H9 (cell line): ENCODE measurements around the gene CLEC19A. TPM values are rescaled to one million over a fixed set of nuclear protein-coding genes. Genes with fewer than 3 reads are reported as not detected.

Source experiments
- DNase-seq: peaks from one replicate; pipeline ENCODE4 v3.0.0-alpha.2; 2017
- H2AFZ ChIP-seq: one replicate; pipeline ENCODE4 v1.6.1; 2013; ENCODE audit warnings: mild to moderate bottlenecking, low read length, control low read depth, moderate library complexity
- H2AK5ac ChIP-seq: 2 replicates; pipeline ENCODE4 v1.6.1; 2013; ENCODE audit warnings: low read length, control low read depth, mixed read lengths; ENCODE audit not compliant: insufficient read length
- H2BK120ac ChIP-seq: one replicate; pipeline ENCODE4 v1.6.1; 2013; ENCODE audit warnings: low read depth, mild to moderate bottlenecking, low read length, control low read depth, inconsistent platforms; ENCODE audit not compliant: poor library complexity, severe bottlenecking
- H2BK12ac ChIP-seq: 2 replicates; pipeline ENCODE4 v1.6.1; 2013; ENCODE audit warnings: low read length, control low read depth, mixed read lengths, low read depth; ENCODE audit not compliant: insufficient read length
- H2BK15ac ChIP-seq: 2 replicates; pipeline ENCODE4 v1.6.1; 2013; ENCODE audit warnings: low read depth, low read length, control low read depth
- H2BK20ac ChIP-seq: one replicate; pipeline ENCODE4 v1.6.1; 2013; ENCODE audit warnings: low read depth, mild to moderate bottlenecking, low read length, control low read depth, inconsistent platforms; ENCODE audit not compliant: poor library complexity, severe bottlenecking
- H2BK5ac ChIP-seq: 2 replicates; pipeline ENCODE4 v1.6.1; 2013; ENCODE audit warnings: low read length, control low read depth, mixed read lengths; ENCODE audit not compliant: insufficient read length
- H3K14ac ChIP-seq: 2 replicates; pipeline ENCODE4 v1.6.1; 2013; ENCODE audit warnings: low read length, control low read depth; ENCODE audit not compliant: insufficient read depth
- H3K18ac ChIP-seq: 2 replicates; pipeline ENCODE4 v1.6.1; 2013; ENCODE audit warnings: low read depth, mild to moderate bottlenecking, mixed read lengths, low read length, control low read depth; ENCODE audit not compliant: insufficient read length
- H3K23ac ChIP-seq: 2 replicates; pipeline ENCODE4 v1.6.1; 2013; ENCODE audit warnings: low read length, control low read depth, mixed read lengths, low read depth; ENCODE audit not compliant: insufficient read length
- H3K23me2 ChIP-seq: 2 replicates; pipeline ENCODE4 v1.6.1; 2013; ENCODE audit warnings: low read depth, mild to moderate bottlenecking, mixed read lengths, low read length, control low read depth; ENCODE audit not compliant: insufficient read length, poor library complexity, severe bottlenecking
- H3K27ac ChIP-seq: 2 replicates; pipeline ENCODE4 v1.5.1; 2013; ENCODE audit warnings: low read length, control low read depth, mixed read lengths, low read depth; ENCODE audit not compliant: insufficient read length
- H3K27me3 ChIP-seq: 2 replicates; pipeline ENCODE4 v1.6.1; 2013; ENCODE audit warnings: low read length, control low read depth, inconsistent platforms; ENCODE audit not compliant: insufficient read depth
- H3K4ac ChIP-seq: 2 replicates; pipeline ENCODE4 v1.6.1; 2013; ENCODE audit warnings: low read depth, mild to moderate bottlenecking, control low read depth, inconsistent platforms, low read length, moderate library complexity
- H3K4me1 ChIP-seq: 2 replicates; pipeline ENCODE4 v1.6.1; 2013; ENCODE audit warnings: low read length, control low read depth, inconsistent platforms; ENCODE audit not compliant: insufficient read depth
- H3K4me2 ChIP-seq: 2 replicates; pipeline ENCODE4 v1.6.1; 2013; ENCODE audit warnings: low read length, control low read depth, mixed read lengths; ENCODE audit not compliant: insufficient read length, insufficient read depth
- H3K56ac ChIP-seq: 2 replicates; pipeline ENCODE4 v1.6.1; 2013; ENCODE audit warnings: low read depth, mild to moderate bottlenecking, mixed read lengths, low read length, control low read depth; ENCODE audit not compliant: insufficient read length
- H3K79me1 ChIP-seq: 2 replicates; pipeline ENCODE4 v1.6.1; 2013; ENCODE audit warnings: low read depth, mild to moderate bottlenecking, moderate library complexity, low read length, control low read depth, inconsistent platforms; ENCODE audit not compliant: insufficient read depth, poor library complexity, severe bottlenecking
- H3K79me2 ChIP-seq: 2 replicates; pipeline ENCODE4 v1.6.1; 2013; ENCODE audit warnings: low read length, control low read depth, inconsistent platforms; ENCODE audit not compliant: insufficient read depth
- H3K9ac ChIP-seq: 2 replicates; pipeline ENCODE4 v1.6.1; 2013; ENCODE audit warnings: low read length, control low read depth, mixed read lengths; ENCODE audit not compliant: insufficient read length; ENCODE audit errors: extremely low read depth
- H3K9me3 ChIP-seq: one replicate; pipeline ENCODE4 v1.6.1; 2013; ENCODE audit warnings: low read depth, low read length, inconsistent platforms; ENCODE audit not compliant: control insufficient read depth
- H3T11ph ChIP-seq: one replicate; pipeline ENCODE4 v1.6.1; 2013; ENCODE audit warnings: mild to moderate bottlenecking, low read length, control low read depth, inconsistent platforms
- H4K20me1 ChIP-seq: one replicate; pipeline ENCODE4 v1.6.1; 2013; ENCODE audit not compliant: control insufficient read depth, insufficient read length, insufficient read depth
- H4K5ac ChIP-seq: 2 replicates; pipeline ENCODE4 v1.6.1; 2013; ENCODE audit warnings: low read depth, mild to moderate bottlenecking, mixed read lengths, low read length, control low read depth; ENCODE audit not compliant: insufficient read length
- H4K8ac ChIP-seq: replicated peaks from 2 replicates; pipeline ENCODE4 v1.6.1; 2013; ENCODE audit warnings: low read length, control low read depth, mixed read lengths, low read depth; ENCODE audit not compliant: insufficient read length
- H4K91ac ChIP-seq: 2 replicates; pipeline ENCODE4 v1.6.1; 2013; ENCODE audit warnings: low read depth, mild to moderate bottlenecking, moderate library complexity, mixed read lengths, low read length, control low read depth; ENCODE audit not compliant: insufficient read length
- H3K27ac Mint-ChIP-seq, 3 experiments: 2 replicates in 2 of 3; 3 replicates in 1 of 3; pipeline ENCODE4 v1.8.0; 2020 to 2021; ENCODE audit warnings: mixed read lengths in 3 of 3, mild to moderate bottlenecking in 1 of 3, moderate library complexity in 1 of 3
- H3K27me3 Mint-ChIP-seq: 2 replicates; pipeline ENCODE4 v1.8.0; 2021; ENCODE audit warnings: low read depth, mild to moderate bottlenecking, moderate library complexity, mixed read lengths
- H3K36me3 Mint-ChIP-seq, 3 experiments: 2 replicates in 2 of 3; 3 replicates in 1 of 3; pipeline ENCODE4 v1.8.0; 2020 to 2021; ENCODE audit warnings: low read depth in 3 of 3, mixed read lengths in 3 of 3; ENCODE audit not compliant: insufficient read depth in 1 of 3
- H3K4me1 Mint-ChIP-seq, 2 experiments: 2 replicates each; pipeline ENCODE4 v1.8.0; 2020; ENCODE audit warnings: mixed read lengths in 2 of 2
- H3K4me3 Mint-ChIP-seq, 2 experiments: 2 replicates in 1 of 2; 3 replicates in 1 of 2; pipeline ENCODE4 v1.8.0; 2020 to 2021; ENCODE audit warnings: mild to moderate bottlenecking in 2 of 2, mixed read lengths in 2 of 2, moderate library complexity in 1 of 2
- H3K9me3 Mint-ChIP-seq, 2 experiments: 2 replicates in 1 of 2; 3 replicates in 1 of 2; pipeline ENCODE4 v1.8.0; 2020; ENCODE audit warnings: mild to moderate bottlenecking in 2 of 2, mixed read lengths in 2 of 2, moderate library complexity in 1 of 2
- CTCF ChIP-seq: fragments of 200-600 bp; sonication (generic); conservative IDR thresholded peaks from 3 replicates; pipeline ENCODE4 v1.8.0; 2021; ENCODE audit warnings: antibody characterized with exemption, mild to moderate bottlenecking
- WGBS: extraction: QIAGEN DNeasy Blood & Tissue Kit; methylation state at CpG from one replicate; pipeline ENCODE4 v1.1.7; 2013; ENCODE audit warnings: missing lambda C conversion rate, low lambda C conversion rate, mixed read lengths; ENCODE audit not compliant: insufficient read length; ENCODE audit errors: extremely low coverage; 5-methylcytosine and 5-hydroxymethylcytosine counted together
- total RNA-seq: library from RNA; stranded (reverse); gene quantifications from 2 replicates; pipeline ENCODE4 v1.2.1, GENCODE V29; 2021

The CLEC19A gene
- total RNA-seq, 1 experiment from 2014 or later: not detected

GRCh38 chr16:19245326-19245925 is 40.1 kb upstream of the CLEC19A start:
- Histone ChIP-seq H4K8ac (no peak overlapping the region), H3K4me2 (no peak overlapping the region), H3T11ph (no peak overlapping the region), H3K27ac (no peak overlapping the region), H2BK15ac (no peak overlapping the region), H3K23ac (no peak overlapping the region), H3K27me3 (no peaks in the 10 kb centered on the region), H3K56ac (no peak overlapping the region), H4K91ac (no peak overlapping the region), H3K9me3 (no peaks in the 10 kb centered on the region), H3K18ac (no peak overlapping the region), H3K79me1 (no peaks in the 10 kb centered on the region), H3K4me1 (no peaks in the 10 kb centered on the region), H2BK12ac (no peak overlapping the region), H2BK20ac (no peak overlapping the region), H3K79me2 (no peaks in the 10 kb centered on the region), H2BK120ac (no peak overlapping the region), H3K14ac (no peak overlapping the region), H2BK5ac (no peak overlapping the region), H3K4ac (no peak overlapping the region), H3K9ac (no peak overlapping the region), H2AFZ (no peak overlapping the region), H4K5ac (no peak overlapping the region), H3K23me2 (no peaks in the 10 kb centered on the region), H4K20me1 (no peaks in the 10 kb centered on the region), H2AK5ac (no peak overlapping the region)
- no CpG with 5 or more reads among the region's 8 CpGs for WGBS
- no peaks in the 10 kb centered on the region; a peak in 1 of 7 replicates for H3K36me3 Mint-ChIP-seq
- H3K9me3 Mint-ChIP-seq: peaks cover 3 to 4% of the 10 kb centered on the region in 2 experiments; a peak in 1 of 5 replicates
- H3K27me3 Mint-ChIP-seq: no peaks in the 10 kb centered on the region; the same call in 1 of the 2 replicates
- H3K4me1 Mint-ChIP-seq: peaks cover 2 to 4% of the 10 kb centered on the region in 2 experiments; a peak in 2 of 4 replicates
- DNase-seq: no peak
- TF ChIP-seq CTCF: no peak
- H3K27ac Mint-ChIP-seq: no peak overlapping the region
- no peak overlapping the region for H3K4me3 Mint-ChIP-seq
